OCI-M2 (cell line): ENCODE measurements around the gene TUBGCP3.
"Not testable (repeated sequence)": the region's sequence is repeated elsewhere in the genome, so short reads cannot be mapped to it uniquely, and the experiment has no call there.

Experiments used
- DNase-seq: peaks from one replicate; lab custom pipeline; 2025; ENCODE audit not compliant: unreplicated experiment; lab: John Stamatoyannopoulos, UW

The TUBGCP3 gene

DNA sequence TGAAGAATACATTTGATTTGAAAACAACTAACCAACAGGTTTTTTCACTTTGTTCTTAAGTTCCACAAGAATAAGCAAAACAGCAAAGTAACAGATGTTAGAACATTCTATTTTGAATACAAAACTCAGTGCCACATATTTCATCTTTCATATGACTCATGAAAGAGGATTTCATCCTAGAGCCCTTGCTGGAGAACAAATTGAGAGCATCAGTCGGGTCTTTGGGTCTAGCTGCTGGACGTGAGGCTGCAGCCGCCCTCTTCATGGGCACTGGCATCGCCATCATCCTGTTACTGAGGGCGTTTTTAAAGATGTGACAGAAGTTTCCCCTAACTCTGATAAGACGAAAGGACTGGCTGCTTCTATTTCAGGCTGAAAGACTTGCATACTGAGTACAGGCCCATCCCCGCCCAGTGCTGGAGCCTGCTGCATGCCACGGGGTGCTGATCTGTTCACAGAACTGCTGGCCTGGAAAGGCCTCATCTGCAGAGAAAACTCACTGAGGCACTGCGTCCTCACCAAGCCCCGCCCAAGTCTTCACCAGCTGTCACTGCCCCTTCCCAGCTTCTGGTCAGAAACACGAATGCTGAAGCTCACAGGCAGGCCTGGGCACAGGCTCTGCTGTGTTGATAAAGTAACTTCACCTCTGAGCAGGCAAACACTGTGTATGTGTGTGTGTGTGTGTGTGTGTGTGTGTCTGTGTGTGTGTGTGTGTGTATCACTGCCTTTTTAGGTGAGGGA is 101.4 kb downstream of the TUBGCP3 start:
- DNase-seq: no peak

- not testable (repeated sequence) for DNase-seq
Observed at GRCh38 chr13:112485814-112486213, 102.1 kb downstream of the TUBGCP3 start.

DNA sequence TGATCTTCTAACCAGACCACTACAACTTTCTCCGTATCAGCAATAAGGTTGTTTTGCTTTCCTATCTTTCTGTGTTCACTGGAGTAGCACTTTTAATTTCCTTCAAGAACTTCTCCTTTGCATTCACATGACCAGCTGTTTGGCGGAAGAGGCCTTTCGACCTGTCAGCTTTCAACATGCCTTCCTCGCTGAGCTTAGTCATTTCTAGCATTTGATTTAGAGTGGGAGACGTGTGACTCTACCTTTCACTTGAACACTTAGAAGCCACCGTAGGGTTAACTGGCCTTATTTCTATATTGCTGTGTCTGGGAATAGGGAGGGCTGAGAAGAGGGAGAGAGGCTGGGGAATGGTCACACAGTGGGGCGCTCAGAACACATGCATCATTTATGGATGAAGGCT is 104.7 kb downstream of the TUBGCP3 start:
- DNase-seq: no peak

DNA sequence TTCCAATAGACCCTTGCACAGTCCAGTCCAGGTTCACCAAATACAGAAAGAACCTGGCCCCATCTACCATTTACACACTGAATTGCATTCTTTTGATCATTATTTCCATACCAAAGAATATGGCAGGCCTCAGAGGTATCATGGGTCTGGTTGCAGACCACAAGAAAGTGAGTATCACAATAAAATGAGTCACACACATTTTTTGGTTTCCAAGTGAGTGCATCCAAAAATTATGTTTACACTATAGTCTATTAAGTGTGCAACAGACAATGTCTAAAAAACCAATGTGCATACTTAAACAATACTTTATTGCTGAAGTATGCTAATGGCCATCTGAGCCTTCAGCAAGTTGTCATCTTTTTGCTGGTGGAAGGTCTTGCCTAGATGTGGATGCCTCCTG is 106.5 kb downstream of the TUBGCP3 start:
- DNase-seq: no peak

GRCh38 chr13:112479389-112479788 is 108.6 kb downstream of the TUBGCP3 start:
- no peak for DNase-seq

GRCh38 chr13:112477070-112477619 is 110.8 kb downstream of the TUBGCP3 start:
- no peak for DNase-seq

- DNase-seq: no peak
Observed at GRCh38 chr13:112475889-112476288, 112.1 kb downstream of the TUBGCP3 start.

- DNase-seq: no peak
Observed at GRCh38 chr13:112474869-112475268, 113.1 kb downstream of the TUBGCP3 start.

DNA sequence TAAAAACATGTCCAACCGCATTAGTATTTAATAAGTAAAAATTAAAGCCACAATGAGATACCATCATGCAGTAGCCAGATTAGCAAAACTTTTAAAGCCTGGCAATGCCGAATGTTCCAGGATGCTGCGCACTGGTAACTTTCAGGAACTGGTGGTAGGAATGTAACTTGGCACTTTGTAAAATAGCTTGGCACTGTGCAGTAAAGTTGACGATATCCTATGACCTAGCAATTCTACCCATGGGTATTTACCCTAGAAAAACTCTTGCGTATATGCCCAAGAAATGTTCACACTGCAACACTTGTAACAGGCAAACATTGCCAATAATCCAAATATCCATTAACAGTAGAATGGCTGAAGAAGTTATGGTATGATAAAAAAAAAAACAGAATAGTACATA is 114.1 kb downstream of the TUBGCP3 start:
- DNase-seq: no peak

GRCh38 chr13:112469071-112469745 is 118.7 kb downstream of the TUBGCP3 start:
- DNase-seq: no peak

- no peak for DNase-seq
Observed at GRCh38 chr13:112468069-112468468, 119.9 kb downstream of the TUBGCP3 start.

- no peak for DNase-seq
Observed at GRCh38 chr13:112467236-112467635, 120.7 kb downstream of the TUBGCP3 start.

- DNase-seq: no peak
Observed at GRCh38 chr13:112466132-112467058, 121.6 kb downstream of the TUBGCP3 start.

- DNase-seq: no peak
Observed at GRCh38 chr13:112465251-112466131, 122.5 kb downstream of the TUBGCP3 start.

- DNase-seq: no peak
Observed at GRCh38 chr13:112464720-112465119, 123.2 kb downstream of the TUBGCP3 start.

DNA sequence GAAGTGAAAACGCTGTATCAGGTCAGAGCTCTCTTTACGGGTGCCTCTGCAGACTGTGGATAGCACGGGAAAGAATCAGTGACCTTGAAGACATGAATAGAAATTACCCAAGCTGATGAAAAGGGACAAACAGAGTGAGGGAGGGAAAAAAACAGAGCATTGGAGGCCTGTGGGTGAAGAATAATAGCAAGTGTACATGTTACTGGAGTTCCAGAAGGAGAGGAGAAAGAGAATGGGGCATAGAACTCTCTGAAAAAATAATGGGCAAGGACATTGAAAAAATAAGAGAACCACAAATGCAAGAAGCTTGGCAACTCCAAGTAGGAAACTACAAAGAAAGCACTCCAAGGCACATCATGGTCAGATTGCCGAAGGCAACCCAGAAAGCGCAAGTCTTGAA is 125.5 kb downstream of the TUBGCP3 start:
- DNase-seq: no peak

DNA sequence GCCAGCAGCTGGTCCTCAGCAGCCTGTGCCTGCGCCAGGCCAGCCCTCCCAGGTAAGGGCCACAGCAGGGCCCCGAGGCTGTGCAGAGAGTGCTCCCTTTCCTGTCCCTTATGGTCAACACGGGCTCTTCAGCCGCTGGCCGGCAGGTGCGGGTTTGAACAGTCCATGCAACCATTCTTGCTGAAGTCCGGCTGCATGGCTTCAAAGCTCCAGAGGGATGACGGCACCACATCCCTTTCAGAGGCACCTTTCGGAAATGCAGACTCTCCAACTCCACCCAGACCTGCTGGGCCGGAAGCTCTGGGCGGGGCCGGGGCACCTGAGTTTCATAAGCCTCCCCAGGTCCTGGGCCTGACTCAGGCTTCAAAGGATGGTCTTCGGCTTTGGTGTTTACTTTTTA is 130.5 kb downstream of the TUBGCP3 start:
- DNase-seq: no peak

DNA sequence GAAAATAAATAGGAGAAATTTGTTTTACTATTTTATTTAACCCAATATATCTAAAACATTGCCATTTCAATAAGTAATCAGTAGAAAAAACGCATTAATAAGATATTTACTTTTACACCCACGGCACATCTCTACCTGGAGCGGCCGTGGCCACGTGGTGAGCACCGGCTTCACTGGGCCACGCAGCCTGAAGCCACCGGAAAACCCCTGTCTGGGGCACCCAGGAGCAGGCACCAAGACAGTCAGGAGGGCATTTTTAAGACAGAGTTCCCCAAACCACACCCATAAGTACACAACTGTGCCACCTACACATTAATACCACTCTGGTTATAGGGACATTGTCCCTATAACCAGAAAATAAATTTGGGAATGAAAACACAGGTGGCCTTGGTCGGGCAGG is 130.9 kb downstream of the TUBGCP3 start:
- no peak for DNase-seq

DNA sequence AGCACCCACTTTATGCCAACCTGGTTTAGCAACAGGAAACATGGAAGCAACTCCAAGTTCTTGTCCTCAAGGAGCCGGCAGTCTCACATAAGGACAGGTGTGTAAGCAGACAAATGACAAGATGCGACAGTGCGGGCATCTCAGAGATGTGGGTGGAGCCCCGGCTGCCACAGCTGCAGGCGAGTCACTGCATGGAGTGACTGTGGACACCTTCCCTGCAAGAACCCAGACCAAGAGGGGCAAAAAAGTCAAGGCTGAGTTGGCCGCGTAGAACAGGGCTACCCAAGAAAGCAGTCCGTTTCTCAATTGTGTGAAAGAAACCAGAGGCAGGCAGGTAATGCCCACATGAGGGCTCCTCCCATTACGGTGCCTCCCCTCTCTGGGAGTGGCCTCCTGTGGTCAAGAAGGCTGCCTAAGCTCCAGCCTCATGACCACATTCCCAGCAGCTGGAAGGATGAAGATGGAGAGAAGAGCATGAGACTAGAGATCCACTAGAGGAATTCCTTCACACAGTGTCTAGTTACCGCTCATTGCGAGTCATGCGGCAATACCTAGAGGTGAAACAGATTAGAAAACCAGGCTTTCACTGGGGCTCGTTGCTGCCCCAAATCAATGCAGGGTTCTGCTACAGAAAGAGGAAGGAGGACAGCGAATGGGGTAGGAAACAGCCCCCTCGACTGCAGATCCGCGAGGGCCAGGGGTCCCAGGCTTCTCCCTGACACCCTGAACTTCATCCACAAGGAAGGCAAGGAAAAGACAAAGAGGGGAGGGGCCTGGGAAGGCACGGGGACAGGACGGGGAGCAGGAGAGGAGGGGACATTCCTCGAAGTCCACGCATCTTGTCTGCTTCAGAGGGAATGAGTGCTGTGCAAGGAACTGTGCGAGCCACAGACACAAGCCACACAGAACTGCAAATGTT is 131.6 kb downstream of the TUBGCP3 start:
- no peak for DNase-seq
